Activated naive CD8-positive, alpha-beta T cell treated with anti-CD3 and anti-CD28 coated beads for 36 hours (primary cell): ENCODE results near the gene YBX2. TPM values are rescaled to one million over a fixed set of nuclear protein-coding genes. Genes with fewer than 3 reads are reported as not detected.

Experiments used
- DNase-seq: peaks from one replicate; pipeline ENCODE4 v3.0.0; 2021
- H3K27ac Mint-ChIP-seq: one replicate; pipeline ENCODE4 v1.8.0; 2022; ENCODE audit warnings: mild to moderate bottlenecking, moderate library complexity, mixed read lengths
- H3K27me3 Mint-ChIP-seq: one replicate; pipeline ENCODE4 v1.8.0; 2022; ENCODE audit warnings: mild to moderate bottlenecking, mixed read lengths
- H3K36me3 Mint-ChIP-seq: one replicate; pipeline ENCODE4 v1.8.0; 2021; ENCODE audit warnings: mild to moderate bottlenecking, mixed read lengths
- H3K4me1 Mint-ChIP-seq: one replicate; pipeline ENCODE4 v1.8.0; 2021; ENCODE audit warnings: mixed read lengths
- H3K4me3 Mint-ChIP-seq: one replicate; pipeline ENCODE4 v1.8.0; 2022; ENCODE audit warnings: mild to moderate bottlenecking, moderate library complexity, mixed read lengths
- H3K9me3 Mint-ChIP-seq: one replicate; pipeline ENCODE4 v1.8.0; 2022; ENCODE audit warnings: mixed read lengths
- total RNA-seq, 2 experiments: library from RNA; stranded (reverse); gene quantifications; one replicate each; pipeline ENCODE4 v1.2.3, GENCODE V29; 2021

Gene YBX2
- total RNA-seq, 2 experiments from 2014 or later: 0.19 to 0.24 TPM

DNA sequence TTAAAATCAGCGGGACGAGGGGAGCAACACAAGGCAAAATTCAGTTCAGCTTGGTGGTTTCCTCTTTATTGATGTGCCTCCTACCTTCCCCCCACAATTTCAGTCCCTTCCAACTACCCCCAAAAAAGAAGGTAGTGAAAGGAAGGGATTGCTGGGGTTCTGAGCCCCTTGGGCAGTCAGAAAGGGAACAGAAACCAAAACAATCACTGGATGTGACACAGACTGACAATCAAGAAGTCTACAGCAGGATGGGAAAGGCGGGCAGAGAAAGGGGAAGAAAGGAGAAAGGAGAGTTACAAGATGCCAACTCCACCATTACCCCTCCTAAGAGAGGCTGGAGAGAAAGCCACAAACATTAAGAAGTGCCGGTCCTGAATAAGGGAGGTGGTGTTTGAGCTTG is 54.1 kb downstream of the YBX2 start:
- no peak for DNase-seq
- Mint-ChIP-seq H3K36me3 (peaks cover 32% of the 10 kb centered on the region), H3K9me3 (no peaks in the 10 kb centered on the region), H3K4me3 (peak overlapping the region; percentile 98), H3K27ac (peak overlapping the region; percentile 98), H3K27me3 (peaks cover 3% of the 10 kb centered on the region), H3K4me1 (peaks cover 52% of the 10 kb centered on the region)

DNA sequence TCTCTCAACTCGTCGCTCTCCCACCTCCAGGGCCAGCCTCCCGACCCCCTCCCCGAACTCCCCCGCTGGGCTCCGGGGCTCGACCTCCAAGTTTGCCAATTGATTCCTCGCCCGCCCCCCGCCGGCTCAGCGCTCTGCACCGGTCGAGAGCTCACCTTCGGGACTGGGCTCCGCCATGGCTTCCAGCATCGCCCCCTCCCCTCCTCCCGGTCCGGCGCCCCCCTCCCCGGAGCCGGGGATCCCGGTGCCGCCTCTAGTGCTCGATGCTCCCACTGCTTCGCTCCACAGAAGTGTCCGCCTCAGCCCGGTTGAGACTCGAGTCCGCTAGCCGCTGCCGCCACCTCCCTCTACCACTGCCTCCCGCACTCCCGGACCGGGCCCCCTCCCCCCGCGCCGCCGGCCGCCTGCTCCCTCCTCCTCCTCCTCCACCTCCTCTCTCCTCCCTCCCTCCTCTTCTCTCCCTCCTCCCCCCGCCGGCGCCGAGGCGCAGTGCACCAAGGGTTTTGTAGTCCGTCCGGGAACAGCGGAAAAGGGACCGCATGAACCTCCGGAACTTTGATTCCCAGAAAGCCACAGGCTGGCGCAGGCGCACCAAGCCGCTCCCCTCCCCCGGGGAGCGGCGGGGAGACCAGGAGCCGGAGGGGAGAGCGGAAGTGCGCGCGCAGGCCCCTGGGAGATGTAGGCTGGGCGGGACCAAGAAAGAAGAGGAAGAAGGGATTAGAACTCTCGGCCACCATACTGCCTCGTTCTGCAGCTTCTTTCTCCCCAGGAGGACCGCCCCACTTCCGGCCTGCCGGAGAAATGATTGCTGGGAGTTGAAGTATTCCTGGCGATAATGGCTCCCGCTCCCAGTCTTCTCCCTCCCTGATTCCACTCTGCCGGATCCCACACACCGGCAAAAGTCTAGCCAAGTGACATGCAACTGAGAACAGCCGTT is 55.1 kb downstream of the YBX2 start, which contains the start of gene PHF23:
Gene PHF23, minus strand, starts transcription at position 367 of the 937 bp plus-strand sequence. Its CDS starts 178 bp downstream, at position 189.
- Mint-ChIP-seq H3K36me3 (peaks cover 35% of the 10 kb centered on the region), H3K4me3 (peak within 1 kb of the TSS; percentile 98), H3K9me3 (no peaks in the 10 kb centered on the region), H3K4me1 (peaks cover 59% of the 10 kb centered on the region), H3K27ac (peak within 1 kb of the TSS; percentile 98), H3K27me3 (peaks cover 3% of the 10 kb centered on the region)
- DNase-seq: peak; percentile 97

DNA sequence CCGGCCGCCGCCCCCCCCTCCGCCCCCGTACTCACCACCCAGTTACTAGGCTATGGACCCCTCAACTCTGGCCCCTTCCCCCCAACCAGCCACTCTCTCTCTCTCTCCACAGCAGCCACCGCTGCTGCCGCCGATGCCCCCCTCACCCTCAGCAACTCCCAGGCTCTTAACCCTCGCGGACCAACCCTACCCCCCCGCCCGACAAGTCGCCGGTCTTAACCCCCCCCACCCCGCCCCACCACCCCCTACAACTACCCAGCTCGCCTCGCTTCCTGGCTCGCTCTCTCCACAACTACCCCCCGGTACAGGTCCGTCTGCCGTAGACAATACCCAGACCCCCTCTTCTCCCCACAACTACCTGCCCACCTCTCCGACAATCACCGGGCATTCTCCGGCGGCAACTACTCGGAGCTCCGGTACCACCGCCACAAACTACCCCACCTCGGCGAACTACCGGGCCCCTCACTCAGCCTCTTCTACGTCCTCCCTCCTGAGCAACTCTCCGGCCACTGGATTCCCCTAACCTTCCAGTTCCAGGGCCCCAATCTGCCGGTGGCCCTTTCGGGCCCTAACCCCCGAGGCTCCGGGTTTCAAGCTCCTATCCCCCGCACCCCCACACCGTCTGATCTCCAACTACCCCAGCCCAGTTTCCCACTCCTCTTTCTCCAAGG is 55.9 kb downstream of the YBX2 start:
- peaks cover 37% of the 10 kb centered on the region for H3K36me3 Mint-ChIP-seq
- peak overlapping the region; percentile 97 for H3K27ac Mint-ChIP-seq
- peak; percentile 28 for DNase-seq
- peak overlapping the region; percentile 98 for H3K4me3 Mint-ChIP-seq
- peaks cover 59% of the 10 kb centered on the region for H3K4me1 Mint-ChIP-seq
- peaks cover 3% of the 10 kb centered on the region for H3K27me3 Mint-ChIP-seq
- H3K9me3 Mint-ChIP-seq: no peaks in the 10 kb centered on the region

Other genes starting within 250 kb of the YBX2 start
- gene CLEC10A, start 214.4 kb downstream of the YBX2 start, total RNA-seq: not detected
- not detected for gene ASGR2, start 179.8 kb downstream of the YBX2 start, total RNA-seq
- 1 to 10 TPM; 2.8 to 4.4 TPM for gene ASGR1, start 115.3 kb downstream of the YBX2 start, total RNA-seq
- 1 to 10 TPM; 8.9 to 9.8 TPM for gene DLG4, start 74.8 kb downstream of the YBX2 start, total RNA-seq
- gene ACADVL, start 74.7 kb downstream of the YBX2 start, total RNA-seq: 100 to 1,000 TPM; 245 to 256 TPM
- 10 to 100 TPM; 64.4 to 66.5 TPM for gene DVL2, start 60.1 kb downstream of the YBX2 start, total RNA-seq
- 10 to 100 TPM; 28.1 to 28.8 TPM for gene PHF23, start 55.2 kb downstream of the YBX2 start, total RNA-seq
- gene GABARAP, start 52.2 kb downstream of the YBX2 start, total RNA-seq: 100 to 1,000 TPM; 112 to 113 TPM
- gene CTDNEP1, start 42.9 kb downstream of the YBX2 start, total RNA-seq: 100 to 1,000 TPM; 180 to 191 TPM
- 100 to 1,000 TPM in 1 of 2 experiments, 10 to 100 TPM in 1; 99.0 to 110 TPM for gene ELP5, start 42.4 kb downstream of the YBX2 start, total RNA-seq
- 1 to 10 TPM in 1 of 2 experiments, under 1 TPM in 1; 0.90 to 1.6 TPM for gene CLDN7, start 32.2 kb downstream of the YBX2 start, total RNA-seq
- gene SLC2A4, start 12.9 kb downstream of the YBX2 start, total RNA-seq: under 1 TPM; 0.54 to 0.56 TPM
- gene EIF5A, start 13.0 kb upstream of the YBX2 start, total RNA-seq: 1,000 to 10,000 TPM; 1,429 to 1,492 TPM
- 10 to 100 TPM; 58.4 to 62.6 TPM for gene GPS2, start 20.7 kb upstream of the YBX2 start, total RNA-seq
- gene NEURL4, start 34.7 kb upstream of the YBX2 start, total RNA-seq: 10 to 100 TPM; 44.1 to 46.0 TPM
- 100 to 1,000 TPM; 235 to 238 TPM for gene ACAP1, start 41.9 kb upstream of the YBX2 start, total RNA-seq
- 1 to 10 TPM; 4.0 to 4.5 TPM for gene KCTD11, start 57.5 kb upstream of the YBX2 start, total RNA-seq
- gene TMEM95, start 60.5 kb upstream of the YBX2 start, total RNA-seq: not detected
- 1 to 10 TPM; 4.3 to 5.0 TPM for gene TNK1, start 86.5 kb upstream of the YBX2 start, total RNA-seq
- 10 to 100 TPM; 63.0 to 66.8 TPM for gene PLSCR3, start 99.9 kb upstream of the YBX2 start, total RNA-seq
- gene TMEM256, start 109.5 kb upstream of the YBX2 start, total RNA-seq: 10 to 100 TPM; 42.7 to 44.3 TPM
- 1 to 10 TPM; 8.8 to 9.3 TPM for gene NLGN2, start 113.2 kb upstream of the YBX2 start, total RNA-seq
- not detected for gene SPEM1, start 125.7 kb upstream of the YBX2 start, total RNA-seq
- not detected for gene SPEM2, start 131.0 kb upstream of the YBX2 start, total RNA-seq
- gene SPEM3, start 134.2 kb upstream of the YBX2 start, total RNA-seq: not detected
- 10 to 100 TPM; 10.4 TPM for gene TMEM102, start 140.8 kb upstream of the YBX2 start, total RNA-seq
- gene FGF11, start 144.9 kb upstream of the YBX2 start, total RNA-seq: 1 to 10 TPM; 7.6 to 9.2 TPM
- gene CHRNB1, start 150.4 kb upstream of the YBX2 start, total RNA-seq: 10 to 100 TPM; 10.6 to 11.3 TPM
- 10 to 100 TPM; 16.7 TPM for gene ZBTB4, start 185.0 kb upstream of the YBX2 start, total RNA-seq
- not detected for gene SLC35G6, start 186.8 kb upstream of the YBX2 start, total RNA-seq
- gene POLR2A, start 189.7 kb upstream of the YBX2 start, total RNA-seq: 100 to 1,000 TPM; 198 to 200 TPM